Right atrium auricular region (tissue), 2 donors: ENCODE data around the gene RHO. TPM values are rescaled to one million over a fixed set of nuclear protein-coding genes. Genes with fewer than 3 reads are reported as not detected.

Experiments used
- DNase-seq: peaks from one replicate; pipeline ENCODE4 v3.0.0-alpha.2; 2019; ENCODE audit warnings: low spot score
- H3K27ac ChIP-seq, 2 donors: fragments of 200-600 bp; sonication (generic); 1 replicate in 1 of 2; 2 replicates in 1 of 2; pipeline ENCODE4 v1.5.1; 2016 to 2019
- H3K27me3 ChIP-seq, 2 donors: fragments of 200-600 bp; sonication (generic); one replicate each; pipeline versions ENCODE4 v1.5.1 to v1.6.0; 2017 to 2019
- H3K36me3 ChIP-seq: fragments of 200-600 bp; sonication (generic); one replicate; pipeline ENCODE4 v1.5.1; 2016
- H3K4me1 ChIP-seq, 2 donors: fragments of 200-600 bp; sonication (generic); one replicate each; pipeline versions ENCODE4 v1.5.1 to v1.6.0; 2017 to 2019
- H3K4me3 ChIP-seq, 2 donors: fragments of 200-600 bp; sonication (generic); 1 replicate in 1 of 2; 2 replicates in 1 of 2; pipeline ENCODE4 v1.5.1; 2017 to 2019; ENCODE audit warnings: mild to moderate bottlenecking in 1 of 2, moderate library complexity in 1 of 2
- H3K9me3 ChIP-seq, 2 donors: fragments of 200-600 bp; sonication (generic); one replicate each; pipeline ENCODE4 v1.5.1; 2019
- total RNA-seq, 2 donors: library from RNA; depleted of rRNA; stranded (reverse); fragments of >200 nt; gene quantifications; one replicate each; pipeline ENCODE4 v1.1.0, GENCODE V29; 2016
- TF ChIP-seq, protein P1 (sequence below), 2 donors: fragments of 200-600 bp; sonication (generic); IDR thresholded peaks; one replicate each; pipeline ENCODE4 v1.5.1; 2019; ENCODE audit warnings: antibody characterized with exemption in 2 of 2

The RHO gene
- total RNA-seq, 2 donors from 2014 or later = not detected

DNA sequence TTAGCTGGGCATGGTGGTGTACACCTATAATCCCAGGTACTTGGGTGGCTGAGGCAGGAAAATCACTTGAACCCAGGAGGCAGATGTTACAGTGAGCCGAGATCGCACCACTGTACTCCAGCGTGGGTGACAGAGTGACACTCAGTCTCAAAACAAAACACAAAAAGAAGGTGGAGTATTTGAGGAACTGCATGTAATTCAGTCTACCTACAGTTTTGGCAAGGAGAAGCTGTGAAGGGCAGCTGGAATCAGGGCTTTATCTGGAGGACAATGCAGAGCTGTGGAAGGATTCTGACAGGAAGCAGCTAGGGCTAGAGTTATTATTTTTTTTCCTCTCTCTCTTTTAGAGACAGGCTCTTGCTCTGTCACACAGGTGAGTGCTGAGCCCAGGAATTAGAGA, 21.4 kb downstream of the RHO start:
- no peak overlapping the region for H3K4me3 ChIP-seq
- H3K27ac ChIP-seq = no peak overlapping the region
- H3K36me3 ChIP-seq = no peaks in the 10 kb centered on the region
- TF ChIP-seq, protein P1, sequence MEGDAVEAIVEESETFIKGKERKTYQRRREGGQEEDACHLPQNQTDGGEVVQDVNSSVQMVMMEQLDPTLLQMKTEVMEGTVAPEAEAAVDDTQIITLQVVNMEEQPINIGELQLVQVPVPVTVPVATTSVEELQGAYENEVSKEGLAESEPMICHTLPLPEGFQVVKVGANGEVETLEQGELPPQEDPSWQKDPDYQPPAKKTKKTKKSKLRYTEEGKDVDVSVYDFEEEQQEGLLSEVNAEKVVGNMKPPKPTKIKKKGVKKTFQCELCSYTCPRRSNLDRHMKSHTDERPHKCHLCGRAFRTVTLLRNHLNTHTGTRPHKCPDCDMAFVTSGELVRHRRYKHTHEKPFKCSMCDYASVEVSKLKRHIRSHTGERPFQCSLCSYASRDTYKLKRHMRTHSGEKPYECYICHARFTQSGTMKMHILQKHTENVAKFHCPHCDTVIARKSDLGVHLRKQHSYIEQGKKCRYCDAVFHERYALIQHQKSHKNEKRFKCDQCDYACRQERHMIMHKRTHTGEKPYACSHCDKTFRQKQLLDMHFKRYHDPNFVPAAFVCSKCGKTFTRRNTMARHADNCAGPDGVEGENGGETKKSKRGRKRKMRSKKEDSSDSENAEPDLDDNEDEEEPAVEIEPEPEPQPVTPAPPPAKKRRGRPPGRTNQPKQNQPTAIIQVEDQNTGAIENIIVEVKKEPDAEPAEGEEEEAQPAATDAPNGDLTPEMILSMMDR (IDR thresholded peaks at IDR 0.05) = no peak
- H3K4me1 ChIP-seq = peaks cover 0 to 25% of the 10 kb centered on the region in 2 donors
- no peak for DNase-seq
- H3K9me3 ChIP-seq = no peaks in the 10 kb centered on the region
- H3K27me3 ChIP-seq = no peaks in the 10 kb centered on the region

- H3K36me3 ChIP-seq = peaks cover 18% of the 10 kb centered on the region
- peaks cover 0 to 52% of the 10 kb centered on the region in 2 donors for H3K4me1 ChIP-seq
- DNase-seq = no peak
- no peaks in the 10 kb centered on the region for H3K27me3 ChIP-seq
- TF ChIP-seq, protein P1 (IDR thresholded peaks at IDR 0.05) = no peak
- no peak overlapping the region for H3K27ac ChIP-seq
- H3K9me3 ChIP-seq = no peaks in the 10 kb centered on the region
- no peak overlapping the region for H3K4me3 ChIP-seq
Observed at GRCh38 chr3:129552287-129553050, 24.0 kb downstream of the RHO start.

DNA sequence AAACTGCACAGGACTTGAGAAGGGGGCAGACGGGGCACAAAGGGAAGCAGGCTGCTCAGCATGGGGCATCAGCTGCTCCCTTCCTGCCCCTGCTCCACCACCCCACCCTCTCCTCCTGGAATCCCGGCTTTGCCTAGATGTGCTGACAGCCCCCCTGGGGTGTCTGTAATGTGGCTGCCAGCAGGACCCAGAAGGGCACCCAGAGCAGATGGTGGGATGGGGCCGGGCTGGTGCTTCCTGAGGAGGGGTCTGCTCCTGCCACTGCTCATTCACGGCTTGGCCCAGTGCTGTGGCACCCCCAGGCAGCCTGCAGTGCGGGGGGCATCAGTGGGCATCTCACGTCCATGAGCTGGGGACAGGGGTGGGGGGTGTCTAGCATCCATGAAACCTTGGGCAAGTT, 24.7 kb downstream of the RHO start:
- Histone ChIP-seq H3K4me3 (no peak overlapping the region), H3K27me3 (no peaks in the 10 kb centered on the region), H3K4me1 (peaks cover 0 to 59% of the 10 kb centered on the region in 2 donors), H3K36me3 (peaks cover 23% of the 10 kb centered on the region), H3K9me3 (no peaks in the 10 kb centered on the region), H3K27ac (no peak overlapping the region)
- no peak for DNase-seq
- TF ChIP-seq, protein P1 (IDR thresholded peaks at IDR 0.05) = no peak

- TF ChIP-seq, protein P1 (IDR thresholded peaks at IDR 0.05) = no peak
- Histone ChIP-seq H3K4me3 (no peak overlapping the region), H3K9me3 (no peaks in the 10 kb centered on the region), H3K27me3 (no peaks in the 10 kb centered on the region), H3K36me3 (peaks cover 27% of the 10 kb centered on the region), H3K27ac (no peak overlapping the region), H3K4me1 (peaks cover 0 to 64% of the 10 kb centered on the region in 2 donors)
- no peak for DNase-seq
Observed at GRCh38 chr3:129553719-129554118, 25.3 kb downstream of the RHO start.

DNA sequence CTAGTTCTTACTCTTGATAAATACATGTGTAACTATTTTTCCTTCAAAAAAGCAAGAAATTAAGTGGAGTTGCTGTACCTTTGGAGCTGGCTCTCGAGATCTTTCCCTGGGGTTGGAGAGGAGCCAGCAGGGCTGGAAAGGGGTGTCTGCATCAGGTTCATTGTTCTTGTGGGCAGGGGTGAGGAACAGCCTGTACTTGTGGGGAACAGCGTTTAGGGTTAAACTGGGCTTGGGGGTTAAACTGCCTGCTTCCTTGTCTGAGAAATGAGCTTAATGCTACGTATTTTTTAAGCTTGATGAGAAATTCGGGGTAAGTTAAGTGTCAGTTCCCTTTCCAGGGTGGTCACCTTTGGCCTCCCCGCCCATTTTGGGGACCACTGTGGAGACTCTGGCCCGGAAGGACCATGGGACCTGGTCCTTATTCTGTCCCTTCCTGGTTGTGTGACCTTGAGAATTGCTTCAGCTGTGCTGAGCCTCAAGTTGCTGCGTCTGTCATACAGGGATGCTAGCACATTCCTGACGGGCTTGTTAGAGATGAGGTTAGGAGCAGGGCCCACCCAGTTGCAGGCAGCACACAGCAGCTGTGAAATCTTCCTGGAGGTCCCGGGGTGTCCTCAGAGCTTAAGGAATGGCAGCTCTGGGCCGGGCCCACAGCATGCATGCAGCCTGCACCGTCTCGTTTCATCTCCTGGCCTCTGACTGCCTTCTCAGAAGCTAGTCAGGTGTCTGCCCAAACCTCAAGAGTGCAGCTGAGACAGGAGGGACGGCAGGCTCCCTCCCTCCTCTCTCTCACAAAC, 26.1 kb downstream of the RHO start:
- H3K4me1 ChIP-seq = peaks cover 0 to 72% of the 10 kb centered on the region in 2 donors
- TF ChIP-seq, protein P1 (IDR thresholded peaks at IDR 0.05) = no peak
- peak overlapping the region; percentile 8 to 9 for H3K27ac ChIP-seq
- H3K4me3 ChIP-seq = no peak overlapping the region
- no peaks in the 10 kb centered on the region for H3K9me3 ChIP-seq
- DNase-seq = no peak
- no peaks in the 10 kb centered on the region for H3K27me3 ChIP-seq
- peaks cover 34% of the 10 kb centered on the region for H3K36me3 ChIP-seq
